ENCODE data around the gene BNIP3.
"Not testable (repeated sequence)": the region's sequence is repeated elsewhere in the genome, so short reads cannot be mapped to it uniquely, and the experiment has no call there.

Gene BNIP3

GRCh38 chr10:131996466-131997365, 15.0 kb upstream of the BNIP3 start:
- no peak for TF ChIP-seq CTCF (IDR thresholded peaks at IDR 0.05; ENCODE audit: insufficient read depth, low read length, poor library complexity, severe bottlenecking)
- H3K36me3 ChIP-seq (ENCODE audit: control insufficient read depth, insufficient read depth, low read length), result no peaks in the 10 kb centered on the region

GRCh38 chr10:131994435-131994834, 12.7 kb upstream of the BNIP3 start:
- no peak for DNase-seq (ENCODE audit: extremely low read depth, insufficient read length)
- no peaks in the 10 kb centered on the region; the same call in 1 of the 2 replicates for H3K27me3 ChIP-seq (replicated peaks; ENCODE audit: control insufficient read depth, insufficient read depth, low read length)
- no peaks in the 10 kb centered on the region for H3K36me3 ChIP-seq (ENCODE audit: control insufficient read depth, insufficient read depth, low read length)
- no peak for TF ChIP-seq CTCF (IDR thresholded peaks at IDR 0.05; ENCODE audit: insufficient read depth, low read length, poor library complexity, severe bottlenecking)
- H3K4me3 ChIP-seq (replicated peaks; ENCODE audit: low read depth, low read length), result no peak overlapping the region

More at GRCh38 chr10:131996466-131997365, 15.0 kb upstream of the BNIP3 start:
- no peak for DNase-seq (ENCODE audit: extremely low read depth, insufficient read length)
- no peaks in the 10 kb centered on the region; the same call in 1 of the 2 replicates for H3K27me3 ChIP-seq (replicated peaks; ENCODE audit: control insufficient read depth, insufficient read depth, low read length)
- H3K4me3 ChIP-seq (replicated peaks; ENCODE audit: low read depth, low read length), result no peak overlapping the region

- TF ChIP-seq CTCF (IDR thresholded peaks at IDR 0.05; ENCODE audit: insufficient read depth, low read length, poor library complexity, severe bottlenecking), result no peak
- no peak for DNase-seq (ENCODE audit: extremely low read depth, insufficient read length)
- Histone ChIP-seq H3K36me3 (ENCODE audit: control insufficient read depth, insufficient read depth, low read length) (no peaks in the 10 kb centered on the region), H3K4me3 (replicated peaks; ENCODE audit: low read depth, low read length) (no peak overlapping the region), H3K27me3 (replicated peaks; ENCODE audit: control insufficient read depth, insufficient read depth, low read length) (no peaks in the 10 kb centered on the region; the same call in 1 of the 2 replicates)
Observed at GRCh38 chr10:131993275-131993674, 11.6 kb upstream of the BNIP3 start.

- Histone ChIP-seq H3K4me3 (replicated peaks; ENCODE audit: low read depth, low read length) (no peak overlapping the region), H3K27me3 (replicated peaks; ENCODE audit: control insufficient read depth, insufficient read depth, low read length) (no peaks in the 10 kb centered on the region; the same call in 1 of the 2 replicates), H3K36me3 (ENCODE audit: control insufficient read depth, insufficient read depth, low read length) (no peaks in the 10 kb centered on the region)
- TF ChIP-seq CTCF (IDR thresholded peaks at IDR 0.05; ENCODE audit: insufficient read depth, low read length, poor library complexity, severe bottlenecking), result no peak
- DNase-seq (ENCODE audit: extremely low read depth, insufficient read length), result no peak
Observed at GRCh38 chr10:131991726-131992125, 10.0 kb upstream of the BNIP3 start.

- not testable (repeated sequence) for DNase-seq (ENCODE audit: extremely low read depth, insufficient read length)
Observed at GRCh38 chr10:131987786-131988185, 6.1 kb upstream of the BNIP3 start.

GRCh38 chr10:131987301-131987700, 5.6 kb upstream of the BNIP3 start:
- not testable (repeated sequence) for H3K4me3 ChIP-seq (replicated peaks; ENCODE audit: low read depth, low read length); H3K36me3 ChIP-seq (ENCODE audit: control insufficient read depth, insufficient read depth, low read length); DNase-seq (ENCODE audit: extremely low read depth, insufficient read length); H3K27me3 ChIP-seq (replicated peaks; ENCODE audit: control insufficient read depth, insufficient read depth, low read length)

More at GRCh38 chr10:131987786-131988185, 6.1 kb upstream of the BNIP3 start:
- H3K4me3 ChIP-seq (replicated peaks; ENCODE audit: low read depth, low read length); H3K36me3 ChIP-seq (ENCODE audit: control insufficient read depth, insufficient read depth, low read length); H3K27me3 ChIP-seq (replicated peaks; ENCODE audit: control insufficient read depth, insufficient read depth, low read length): not testable (repeated sequence)

- DNase-seq (ENCODE audit: extremely low read depth, insufficient read length); H3K36me3 ChIP-seq (ENCODE audit: control insufficient read depth, insufficient read depth, low read length); H3K27me3 ChIP-seq (replicated peaks; ENCODE audit: control insufficient read depth, insufficient read depth, low read length); H3K4me3 ChIP-seq (replicated peaks; ENCODE audit: low read depth, low read length): not testable (repeated sequence)
Observed at GRCh38 chr10:131986851-131987250, 5.1 kb upstream of the BNIP3 start.

All from GM06990 (cell line).